Measurements from ENCODE around the gene BMP3. TPM values are rescaled to one million over a fixed set of nuclear protein-coding genes. Genes with fewer than 3 reads are reported as not detected.
A peak's percentile ranks its signal among the peaks of the same experiment; 100 is the strongest.

BMP3 gene
- total RNA-seq, 1 donor from 2014 or later, result not detected

DNA sequence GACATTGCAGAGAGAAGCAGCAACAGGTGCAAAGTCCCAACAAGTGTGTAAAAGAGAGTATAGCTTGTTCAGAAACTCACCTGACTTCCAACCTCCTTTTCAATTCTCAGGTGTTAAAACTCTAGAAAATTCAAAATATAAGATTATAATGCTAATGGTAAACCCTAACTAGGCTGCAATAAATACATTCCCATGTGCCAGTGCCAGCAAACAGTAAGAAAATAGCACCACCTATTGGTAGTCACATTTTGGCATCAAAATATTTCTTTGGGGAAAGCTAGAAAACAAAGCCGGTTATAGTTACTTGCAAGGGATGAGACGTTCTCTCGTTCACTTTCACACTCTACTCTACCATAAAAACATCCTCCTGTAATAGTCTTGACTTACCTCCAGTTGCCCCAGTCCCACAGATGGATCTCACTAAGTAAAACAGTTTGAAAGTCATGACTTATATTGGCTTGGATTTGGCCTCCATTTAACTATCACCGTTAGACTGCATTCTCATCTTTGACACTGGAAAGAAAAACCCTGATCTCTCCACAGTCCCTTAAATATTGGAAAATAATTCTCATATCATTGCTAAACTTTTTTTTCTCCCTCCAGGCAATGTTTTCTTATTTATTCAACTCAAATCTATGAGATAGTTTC is 9.6 kb downstream of the BMP3 start:
- Mint-ChIP-seq H3K4me3 (ENCODE audit: unreplicated experiment) (no peak overlapping the region), H3K36me3 (ENCODE audit: low read depth, unreplicated experiment) (no peaks in the 10 kb centered on the region), H3K27ac (ENCODE audit: unreplicated experiment) (no peak overlapping the region), H3K4me1 (ENCODE audit: low read depth, unreplicated experiment) (peaks cover 3% of the 10 kb centered on the region), H3K27me3 (ENCODE audit: low read depth, unreplicated experiment) (peaks cover 4% of the 10 kb centered on the region), H3K9me3 (ENCODE audit: unreplicated experiment) (no peaks in the 10 kb centered on the region)
- H3K79me2 ChIP-seq (ENCODE audit: insufficient read depth, low read length), result no peaks in the 10 kb centered on the region
- H3K9ac ChIP-seq (ENCODE audit: low read length), result no peak overlapping the region
- peak; percentile 6 for DNase-seq (ENCODE audit: low read depth)
- H3K27me3 ChIP-seq (ENCODE audit: insufficient read depth, low read length), result peaks cover 17% of the 10 kb centered on the region
- peak; percentile 73 for FAIRE-seq
- H2AFZ ChIP-seq (ENCODE audit: low read depth, low read length), result no peak overlapping the region
- no peaks in the 10 kb centered on the region for H3K4me1 ChIP-seq (ENCODE audit: insufficient read depth, low read length)
- H3K27ac ChIP-seq (ENCODE audit: low read depth, low read length), result no peak overlapping the region
- H3K4me2 ChIP-seq (ENCODE audit: low read length), result no peak overlapping the region
- TF ChIP-seq EZH2 (IDR thresholded peaks at IDR 0.05; ENCODE audit: insufficient read depth, low read length), result no peak
- TF ChIP-seq CTCF (IDR thresholded peaks at IDR 0.05; ENCODE audit: insufficient read depth, low read depth, low read length), result peak; percentile 87
- no peaks in the 10 kb centered on the region for H3K9me3 ChIP-seq (ENCODE audit: insufficient read depth, low read depth, low read length)
- H4K20me1 ChIP-seq (ENCODE audit: insufficient read depth, low read length), result no peaks in the 10 kb centered on the region
- H3K4me3 ChIP-seq (ENCODE audit: insufficient read depth, low read depth, low read length), result no peak overlapping the region
- H3K36me3 ChIP-seq (ENCODE audit: insufficient read depth, low read length), result no peaks in the 10 kb centered on the region

GRCh38 chr4:81042578-81043365 is 12.3 kb downstream of the BMP3 start:
- Histone ChIP-seq H3K79me2 (ENCODE audit: insufficient read depth, low read length) (no peaks in the 10 kb centered on the region), H3K27ac (ENCODE audit: low read depth, low read length) (no peak overlapping the region), H3K4me1 (ENCODE audit: insufficient read depth, low read length) (no peaks in the 10 kb centered on the region), H4K20me1 (ENCODE audit: insufficient read depth, low read length) (no peaks in the 10 kb centered on the region), H3K36me3 (ENCODE audit: insufficient read depth, low read length) (no peaks in the 10 kb centered on the region), H3K4me3 (ENCODE audit: insufficient read depth, low read depth, low read length) (no peak overlapping the region), H3K9me3 (ENCODE audit: insufficient read depth, low read depth, low read length) (no peaks in the 10 kb centered on the region), H3K9ac (ENCODE audit: low read length) (no peak overlapping the region), H3K4me2 (ENCODE audit: low read length) (no peak overlapping the region), H2AFZ (ENCODE audit: low read depth, low read length) (no peak overlapping the region), H3K27me3 (ENCODE audit: insufficient read depth, low read length) (peaks cover 15% of the 10 kb centered on the region)
- Mint-ChIP-seq H3K27me3 (ENCODE audit: low read depth, unreplicated experiment) (peaks cover 7% of the 10 kb centered on the region), H3K4me3 (ENCODE audit: unreplicated experiment) (no peak overlapping the region), H3K4me1 (ENCODE audit: low read depth, unreplicated experiment) (peaks cover 3% of the 10 kb centered on the region), H3K9me3 (ENCODE audit: unreplicated experiment) (no peaks in the 10 kb centered on the region), H3K36me3 (ENCODE audit: low read depth, unreplicated experiment) (no peaks in the 10 kb centered on the region), H3K27ac (ENCODE audit: unreplicated experiment) (no peak overlapping the region)
- TF ChIP-seq EZH2 (IDR thresholded peaks at IDR 0.05; ENCODE audit: insufficient read depth, low read length) (no peak), CTCF (IDR thresholded peaks at IDR 0.05; ENCODE audit: insufficient read depth, low read depth, low read length) (no peak)
- no peak for FAIRE-seq
- no peak for DNase-seq (ENCODE audit: low read depth)

DNA sequence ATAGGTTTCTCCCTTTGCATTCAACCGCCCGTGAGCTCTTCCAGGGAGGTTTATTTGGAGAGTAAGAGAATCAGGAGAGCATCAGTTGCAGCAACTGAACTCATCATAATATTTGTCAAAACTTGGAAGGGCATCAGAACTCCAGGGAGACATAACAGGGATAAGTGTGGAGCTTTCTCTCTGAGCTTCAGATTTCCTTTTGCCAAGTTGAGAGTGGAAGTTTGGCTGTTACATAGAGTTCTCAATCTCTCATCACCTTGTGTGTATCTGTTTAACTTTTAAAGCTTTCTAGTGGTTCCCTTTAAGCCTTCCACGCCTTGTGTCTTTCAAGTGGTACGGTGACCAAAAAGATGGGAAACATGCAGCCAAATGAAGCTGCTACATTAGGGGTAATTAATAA is 18.8 kb downstream of the BMP3 start:
- Histone ChIP-seq H2AFZ (ENCODE audit: low read depth, low read length) (no peak overlapping the region), H3K79me2 (ENCODE audit: insufficient read depth, low read length) (no peaks in the 10 kb centered on the region), H4K20me1 (ENCODE audit: insufficient read depth, low read length) (no peaks in the 10 kb centered on the region), H3K4me2 (ENCODE audit: low read length) (no peak overlapping the region), H3K27me3 (ENCODE audit: insufficient read depth, low read length) (peaks cover 2% of the 10 kb centered on the region), H3K9me3 (ENCODE audit: insufficient read depth, low read depth, low read length) (no peaks in the 10 kb centered on the region), H3K27ac (ENCODE audit: low read depth, low read length) (no peak overlapping the region), H3K9ac (ENCODE audit: low read length) (no peak overlapping the region), H3K4me1 (ENCODE audit: insufficient read depth, low read length) (no peaks in the 10 kb centered on the region), H3K36me3 (ENCODE audit: insufficient read depth, low read length) (no peaks in the 10 kb centered on the region), H3K4me3 (ENCODE audit: insufficient read depth, low read depth, low read length) (no peak overlapping the region)
- H3K36me3 Mint-ChIP-seq (ENCODE audit: low read depth, unreplicated experiment), result no peaks in the 10 kb centered on the region
- H3K27me3 Mint-ChIP-seq (ENCODE audit: low read depth, unreplicated experiment), result peaks cover 7% of the 10 kb centered on the region
- H3K4me3 Mint-ChIP-seq (ENCODE audit: unreplicated experiment), result no peak overlapping the region
- no peaks in the 10 kb centered on the region for H3K9me3 Mint-ChIP-seq (ENCODE audit: unreplicated experiment)
- DNase-seq (ENCODE audit: low read depth) (no peak), FAIRE-seq (no peak)
- H3K27ac Mint-ChIP-seq (ENCODE audit: unreplicated experiment), result no peak overlapping the region
- no peaks in the 10 kb centered on the region for H3K4me1 Mint-ChIP-seq (ENCODE audit: low read depth, unreplicated experiment)
- no peak for TF ChIP-seq EZH2 (IDR thresholded peaks at IDR 0.05; ENCODE audit: insufficient read depth, low read length)

All from astrocyte (in vitro differentiated cells and primary cell).